ENCODE measurements around the gene SLC25A1. TPM values are rescaled to one million over a fixed set of nuclear protein-coding genes. Genes with fewer than 3 reads are reported as not detected.

The SLC25A1 gene
- total RNA-seq, 1 experiment from 2014 or later, result 121 TPM

GRCh38 chr22:19138217-19139000 lies 40.1 kb downstream of the SLC25A1 start:
- DNase-seq (ENCODE audit: low read depth), result no peak

- DNase-seq (ENCODE audit: low read depth), result no peak
These were observed 40.9 kb downstream of the SLC25A1 start for GRCh38 chr22:19137384-19138216.

- DNase-seq (ENCODE audit: low read depth), result no peak
These were observed 41.6 kb downstream of the SLC25A1 start for GRCh38 chr22:19136915-19137314.

GRCh38 chr22:19134874-19135273 lies 43.7 kb downstream of the SLC25A1 start:
- no peak for DNase-seq (ENCODE audit: low read depth)

- no peak for DNase-seq (ENCODE audit: low read depth)
These were observed 44.2 kb downstream of the SLC25A1 start for GRCh38 chr22:19134176-19134831.

GRCh38 chr22:19133561-19133960 lies 45.0 kb downstream of the SLC25A1 start:
- no peak for DNase-seq (ENCODE audit: low read depth)

DNA sequence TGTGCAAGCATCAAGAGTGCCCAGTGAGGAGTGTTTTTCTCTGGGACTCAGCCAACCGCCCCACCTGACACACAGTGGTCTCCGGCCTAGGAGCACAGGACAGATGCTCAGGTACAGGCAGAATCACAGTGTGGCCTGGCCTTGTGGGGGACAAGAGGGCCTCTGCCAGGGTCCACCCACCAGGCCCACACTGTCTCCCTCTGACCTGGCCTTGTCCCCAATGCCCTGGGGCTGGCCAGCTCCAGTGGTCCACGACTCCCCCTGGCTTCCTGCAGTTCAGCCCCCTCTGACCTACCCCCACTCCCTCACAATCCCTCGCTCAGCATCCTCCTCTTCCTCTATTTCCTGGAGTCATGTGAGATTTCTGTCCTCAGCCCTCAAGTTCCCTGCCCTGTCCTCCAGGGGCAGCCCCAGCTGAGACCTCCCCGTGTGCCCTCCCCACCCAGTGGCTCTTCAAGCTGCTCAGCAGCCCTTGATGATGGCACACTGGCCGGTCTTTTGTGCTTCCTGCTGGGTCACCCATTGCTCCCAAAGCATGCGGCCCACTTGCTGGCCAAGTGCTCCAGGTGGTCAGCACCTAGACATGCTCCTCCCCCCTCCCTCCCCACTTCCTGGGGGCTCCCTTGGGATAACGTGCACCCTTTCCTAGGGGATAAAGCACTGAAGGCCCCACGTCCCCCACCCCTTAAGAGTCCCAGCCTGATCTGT lies 45.7 kb downstream of the SLC25A1 start:
- no peak for DNase-seq (ENCODE audit: low read depth)

- DNase-seq (ENCODE audit: low read depth), result no peak
These were observed 46.4 kb downstream of the SLC25A1 start for GRCh38 chr22:19132153-19132552.

DNA sequence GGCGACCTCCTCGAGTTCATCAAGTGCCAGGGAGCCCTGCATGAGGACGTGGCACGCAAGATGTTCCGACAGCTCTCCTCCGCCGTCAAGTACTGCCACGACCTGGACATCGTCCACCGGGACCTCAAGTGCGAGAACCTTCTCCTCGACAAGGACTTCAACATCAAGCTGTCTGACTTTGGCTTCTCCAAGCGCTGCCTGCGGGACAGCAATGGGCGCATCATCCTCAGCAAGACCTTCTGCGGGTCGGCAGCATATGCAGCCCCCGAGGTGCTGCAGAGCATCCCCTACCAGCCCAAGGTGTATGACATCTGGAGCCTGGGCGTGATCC lies 46.9 kb downstream of the SLC25A1 start:
- DNase-seq (ENCODE audit: low read depth), result no peak

DNA sequence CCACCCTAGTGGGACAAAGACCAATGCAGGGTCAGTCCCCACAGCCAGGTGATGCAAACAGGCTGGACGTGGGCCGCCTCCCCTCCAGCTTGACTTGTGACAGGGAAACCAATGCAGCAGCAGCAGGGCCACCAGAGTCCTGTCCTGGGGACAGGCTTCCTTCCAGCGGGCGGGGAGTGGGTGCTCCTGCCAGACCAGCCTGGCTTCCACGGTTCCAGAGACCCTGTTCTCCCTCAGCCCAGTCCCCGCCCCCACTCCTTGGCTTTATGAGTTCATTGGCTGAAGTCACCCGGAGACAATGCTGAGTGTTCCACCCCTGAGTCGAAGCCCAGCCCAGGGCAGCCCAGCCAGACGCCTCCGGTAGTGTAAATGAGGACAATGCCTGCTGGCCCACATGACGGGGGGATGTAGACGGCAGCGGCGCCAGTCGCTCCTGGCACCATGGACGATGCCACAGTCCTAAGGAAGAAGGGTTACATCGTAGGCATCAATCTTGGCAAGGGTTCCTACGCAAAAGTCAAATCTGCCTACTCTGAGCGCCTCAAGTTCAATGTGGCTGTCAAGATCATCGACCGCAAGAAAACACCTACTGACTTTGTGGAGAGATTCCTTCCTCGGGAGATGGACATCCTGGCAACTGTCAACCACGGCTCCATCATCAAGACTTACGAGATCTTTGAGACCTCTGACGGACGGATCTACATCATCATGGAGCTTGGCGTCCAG lies 47.4 kb downstream of the SLC25A1 start, which contains the start of gene TSSK2:
Gene TSSK2, plus strand, starts transcription at position 350 of the 726 bp plus-strand sequence. Its CDS starts 92 bp downstream, at position 442.
- DNase-seq (ENCODE audit: low read depth), result no peak

GRCh38 chr22:19129871-19130270 lies 48.7 kb downstream of the SLC25A1 start:
- no peak for DNase-seq (ENCODE audit: low read depth)

- DNase-seq (ENCODE audit: low read depth), result no peak
These were observed 49.4 kb downstream of the SLC25A1 start for GRCh38 chr22:19128946-19129727.

- no peak for DNase-seq (ENCODE audit: low read depth)
These were observed 50.5 kb downstream of the SLC25A1 start for GRCh38 chr22:19128009-19128401.

GRCh38 chr22:19127329-19128008 lies 51.1 kb downstream of the SLC25A1 start:
- DNase-seq (ENCODE audit: low read depth), result no peak

- DNase-seq (ENCODE audit: low read depth), result no peak
These were observed 51.9 kb downstream of the SLC25A1 start for GRCh38 chr22:19126309-19127273.

Measured in M059J (cell line).